GM20431 (cell line): ENCODE data around the gene TIMM44.
"Not testable (repeated sequence)": the region's sequence is repeated elsewhere in the genome, so short reads cannot be mapped to it uniquely, and the experiment has no call there.

Experiments
- in situ Hi-C: fragments of 300-500 bp; cut with MseI, MboI; formaldehyde crosslinking; loops from one replicate; pipeline ENCODE4 v1.15.0; 2020; ENCODE audit warnings: low sequenced_read_pairs; ENCODE audit not compliant: unreplicated experiment

TIMM44 gene

GRCh38 chr19:7905859-7906258 is 37.6 kb downstream of the TIMM44 start:
- in situ Hi-C loops = no loop called here

GRCh38 chr19:7905268-7905667 is 38.2 kb downstream of the TIMM44 start:
- in situ Hi-C loops = no loop called here

GRCh38 chr19:7904074-7905020 is 39.1 kb downstream of the TIMM44 start:
- in situ Hi-C loops = no loop called here

- in situ Hi-C loops = no loop called here
Measured at GRCh38 chr19:7903244-7904073, 40.0 kb downstream of the TIMM44 start, which contains the start of gene MAP2K7. MAP2K7 (plus strand) TSS chr19:7903877; CDS start chr19:7903945, 68 bp downstream.

- in situ Hi-C loops = no loop called here
Measured at GRCh38 chr19:7902796-7903243, 40.6 kb downstream of the TIMM44 start.

- in situ Hi-C loops = no loop called here
Measured at GRCh38 chr19:7901337-7901736, 42.1 kb downstream of the TIMM44 start.

- in situ Hi-C loops = no loop called here
Measured at GRCh38 chr19:7900931-7901330, 42.5 kb downstream of the TIMM44 start.

- in situ Hi-C loops = no loop called here
Measured at GRCh38 chr19:7900401-7900870, 43.0 kb downstream of the TIMM44 start.

- in situ Hi-C loops = no loop called here
Measured at GRCh38 chr19:7899751-7900378, 43.6 kb downstream of the TIMM44 start.

- in situ Hi-C loops = no loop called here
Measured at GRCh38 chr19:7898967-7899366, 44.5 kb downstream of the TIMM44 start.

GRCh38 chr19:7897292-7897691 is 46.2 kb downstream of the TIMM44 start:
- in situ Hi-C loops = no loop called here

- in situ Hi-C loops = no loop called here
Measured at GRCh38 chr19:7895565-7895964, 47.9 kb downstream of the TIMM44 start.

GRCh38 chr19:7894612-7895309 is 48.7 kb downstream of the TIMM44 start:
- in situ Hi-C loops = no loop called here

GRCh38 chr19:7893362-7894101 is 49.9 kb downstream of the TIMM44 start:
- in situ Hi-C loops = not testable (repeated sequence)

GRCh38 chr19:7888826-7889217 is 54.6 kb downstream of the TIMM44 start:
- in situ Hi-C loops = no loop called here

GRCh38 chr19:7888145-7888825 is 55.2 kb downstream of the TIMM44 start, which contains the start of gene LRRC8E:
LRRC8E (plus strand) TSS chr19:7888510; CDS start chr19:7895604, 7,094 bp downstream.
- in situ Hi-C loops = no loop called here

- in situ Hi-C loops = no loop called here
Measured at GRCh38 chr19:7887408-7888144, 55.9 kb downstream of the TIMM44 start.

GRCh38 chr19:7885818-7886217 is 57.6 kb downstream of the TIMM44 start:
- in situ Hi-C loops = no loop called here
